ENCODE results near the gene C1orf146. TPM values are rescaled to one million over a fixed set of nuclear protein-coding genes. Genes with fewer than 3 reads are reported as not detected.
"Not testable (repeated sequence)": the region's sequence is repeated elsewhere in the genome, so short reads cannot be mapped to it uniquely, and the experiment has no call there.

C1orf146 gene
- total RNA-seq, 1 experiment from 2014 or later = not detected

DNA sequence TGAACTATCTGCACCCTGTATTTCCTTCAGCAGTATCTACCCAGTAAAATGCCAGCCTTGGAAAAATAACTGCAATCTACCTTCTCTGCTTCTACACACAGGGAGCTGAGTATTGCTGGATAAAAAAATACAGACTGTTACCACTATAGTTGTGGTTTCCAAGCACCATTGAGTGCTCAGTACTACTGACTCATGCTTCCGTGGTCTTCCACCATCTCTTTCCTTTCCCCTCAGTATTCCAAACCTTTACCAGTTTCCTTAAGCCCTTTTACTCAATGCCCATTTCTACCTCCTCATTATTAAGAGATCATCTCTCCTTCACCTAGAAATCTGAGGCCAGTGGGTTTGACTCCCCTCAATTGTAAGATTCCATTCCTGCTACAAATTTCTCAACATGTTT, 57.2 kb downstream of the C1orf146 start:
- peak; percentile 54 for DNase-seq (ENCODE audit: low read depth)

DNA sequence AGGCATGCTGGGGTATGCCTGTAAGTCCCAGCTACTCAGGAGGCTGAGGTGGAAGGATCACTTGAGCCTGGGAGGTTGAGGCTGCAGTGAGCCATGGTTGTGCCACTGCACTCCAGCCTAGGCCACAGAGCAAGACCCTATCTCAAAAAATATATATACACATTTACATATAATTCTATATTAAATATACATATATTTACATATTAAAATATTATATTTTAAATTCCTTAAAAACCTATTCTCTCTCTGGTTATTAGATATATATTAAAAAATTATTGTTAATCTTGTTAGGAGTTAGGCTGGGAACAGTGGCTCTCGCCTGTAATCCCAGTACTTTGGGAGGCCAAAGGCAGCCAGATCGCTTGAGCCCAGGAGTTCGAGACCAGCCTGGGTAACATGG, 58.4 kb downstream of the C1orf146 start:
- DNase-seq (ENCODE audit: low read depth) = no peak

DNA sequence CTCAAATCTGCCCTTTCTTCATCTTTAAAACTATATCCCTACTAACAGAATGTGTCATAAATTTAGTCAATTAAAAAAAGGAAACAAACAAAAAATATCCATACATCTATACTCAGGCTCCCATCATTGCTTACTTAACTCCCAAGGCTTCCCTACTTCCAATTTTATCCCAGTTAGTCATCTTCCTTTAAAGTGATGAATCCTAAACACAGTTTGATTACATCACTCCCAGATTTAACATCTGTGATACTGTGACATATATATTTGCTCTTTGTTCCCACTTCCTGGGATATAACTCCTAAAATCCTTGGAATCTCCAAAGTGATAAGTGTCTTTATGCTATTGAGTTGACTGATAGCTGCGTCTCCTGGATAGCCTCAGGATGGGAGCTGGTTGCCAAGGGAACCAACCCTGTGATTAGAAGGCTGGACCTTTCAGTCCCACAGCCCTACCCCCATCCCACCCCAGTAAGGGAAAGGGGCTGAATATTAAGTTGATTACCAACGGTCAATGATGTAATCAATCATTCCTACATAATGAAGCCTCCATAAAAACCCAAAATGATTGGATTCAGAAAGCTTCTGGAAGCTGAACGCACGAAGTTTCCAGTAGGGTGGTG, 59.5 kb downstream of the C1orf146 start:
- peak; percentile 11 for DNase-seq (ENCODE audit: low read depth)

DNA sequence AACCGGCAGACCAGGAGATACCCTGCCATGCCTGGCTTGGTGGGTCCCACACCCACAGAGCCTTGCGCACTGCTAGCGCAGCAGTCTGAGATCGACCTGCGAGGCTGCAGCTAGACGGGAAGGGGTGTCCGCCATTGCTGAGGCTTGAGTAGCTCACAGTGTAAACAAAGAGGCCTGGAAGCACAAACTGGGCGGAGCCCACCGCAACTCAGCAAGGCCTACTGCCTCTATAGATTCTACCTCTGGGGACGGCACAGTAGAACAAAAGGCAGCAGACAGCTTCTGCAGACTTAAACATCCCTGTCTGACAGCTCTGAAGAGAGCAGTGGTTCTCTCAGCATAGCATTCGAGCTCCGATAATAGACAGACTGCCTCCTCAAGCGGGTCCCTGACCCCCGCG, 62.1 kb downstream of the C1orf146 start:
- not testable (repeated sequence) for DNase-seq (ENCODE audit: low read depth)

DNA sequence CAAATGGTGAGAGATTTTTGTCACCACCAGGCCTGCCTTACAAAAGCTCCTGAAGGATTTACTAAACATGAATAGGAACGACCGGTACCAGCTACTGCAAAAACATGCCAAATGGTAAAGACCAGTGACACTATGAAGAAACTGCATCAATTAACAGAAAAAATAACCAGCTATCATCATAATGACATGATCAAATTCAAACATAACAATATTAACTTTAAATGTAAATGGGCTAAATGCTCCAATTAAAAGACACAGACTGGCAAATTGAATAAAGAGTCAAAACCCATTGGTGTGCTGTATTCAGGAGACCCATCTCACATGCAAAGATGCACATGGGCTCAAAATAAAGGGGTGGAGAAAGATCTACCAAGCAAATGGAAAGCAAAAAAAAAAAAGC, 63.7 kb downstream of the C1orf146 start:
- DNase-seq (ENCODE audit: low read depth) = not testable (repeated sequence)

DNA sequence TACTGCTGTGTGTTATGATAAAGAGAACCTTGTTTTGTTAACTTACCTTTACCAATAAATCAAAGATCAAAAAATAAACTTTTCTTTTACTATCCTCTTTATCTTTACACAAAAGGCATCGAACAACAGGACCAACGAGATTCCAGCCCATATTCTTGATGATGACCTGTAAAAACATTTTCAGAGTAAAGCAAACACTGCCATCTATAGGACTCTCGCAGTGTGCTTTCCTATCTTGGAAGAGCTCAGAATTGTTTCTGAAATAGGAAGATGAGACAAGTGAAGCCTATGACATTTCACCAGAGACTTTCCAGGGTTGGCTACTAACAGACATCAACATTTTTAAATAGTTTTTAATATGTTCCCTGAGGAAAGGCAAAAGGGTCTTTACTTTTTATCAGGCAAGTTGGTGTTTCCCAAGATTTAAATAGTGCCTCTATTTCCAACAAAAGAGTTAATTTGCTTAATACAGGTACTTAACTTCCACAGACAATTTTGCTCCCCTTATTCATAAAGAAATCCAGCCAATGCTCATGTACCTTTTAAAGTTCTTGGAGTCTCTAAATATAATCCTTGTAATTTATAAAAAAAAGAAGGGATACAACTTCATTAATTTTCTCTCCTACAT, 73.8 kb downstream of the C1orf146 start:
- peak; percentile 66 for DNase-seq (ENCODE audit: low read depth)

Other genes with a start within 250 kb of the C1orf146 start
- gene EPHX4, start 187.9 kb upstream of the C1orf146 start, total RNA-seq (2014; rRNA removed; shearing (Covaris generic)) = 5.8 and 8.4 TPM in 2 replicates
- not detected in 2 replicates for gene SETSIP, start 142.5 kb upstream of the C1orf146 start, total RNA-seq (2014; rRNA removed; shearing (Covaris generic))
- 4.6 and 6.9 TPM in 2 replicates for gene BTBD8, start 137.6 kb upstream of the C1orf146 start, total RNA-seq (2014; rRNA removed; shearing (Covaris generic))
- 16.8 and 17.3 TPM in 2 replicates for gene GLMN, start 81.1 kb downstream of the C1orf146 start, total RNA-seq (2014; rRNA removed; shearing (Covaris generic))
- gene RPAP2, start 81.1 kb downstream of the C1orf146 start, total RNA-seq (2014; rRNA removed; shearing (Covaris generic)) = 13.2 and 22.2 TPM in 2 replicates